GM19463 (cell line): ENCODE measurements around the gene SURF1.
"Not testable (repeated sequence)": the region's sequence is repeated elsewhere in the genome, so short reads cannot be mapped to it uniquely, and the experiment has no call there.

ENCODE experiments used
- ATAC-seq: cut with Tn5 transposase; IDR thresholded peaks from one replicate; pipeline ENCODE4 v1.9.1; 2021; ENCODE audit warnings: mild to moderate bottlenecking, moderate library complexity; ENCODE audit not compliant: unreplicated experiment

Gene SURF1

GRCh38 chr9:133356391-133357091, at the start of gene SURF1, which contains the start of gene SURF2:
Gene SURF1 (minus strand): TSS chr9:133356487. CDS start chr9:133356453, 34 bp downstream.
Gene SURF2 (plus strand): TSS chr9:133356550. CDS start chr9:133356593, 43 bp downstream.
- ATAC-seq, result peak; percentile 76

DNA sequence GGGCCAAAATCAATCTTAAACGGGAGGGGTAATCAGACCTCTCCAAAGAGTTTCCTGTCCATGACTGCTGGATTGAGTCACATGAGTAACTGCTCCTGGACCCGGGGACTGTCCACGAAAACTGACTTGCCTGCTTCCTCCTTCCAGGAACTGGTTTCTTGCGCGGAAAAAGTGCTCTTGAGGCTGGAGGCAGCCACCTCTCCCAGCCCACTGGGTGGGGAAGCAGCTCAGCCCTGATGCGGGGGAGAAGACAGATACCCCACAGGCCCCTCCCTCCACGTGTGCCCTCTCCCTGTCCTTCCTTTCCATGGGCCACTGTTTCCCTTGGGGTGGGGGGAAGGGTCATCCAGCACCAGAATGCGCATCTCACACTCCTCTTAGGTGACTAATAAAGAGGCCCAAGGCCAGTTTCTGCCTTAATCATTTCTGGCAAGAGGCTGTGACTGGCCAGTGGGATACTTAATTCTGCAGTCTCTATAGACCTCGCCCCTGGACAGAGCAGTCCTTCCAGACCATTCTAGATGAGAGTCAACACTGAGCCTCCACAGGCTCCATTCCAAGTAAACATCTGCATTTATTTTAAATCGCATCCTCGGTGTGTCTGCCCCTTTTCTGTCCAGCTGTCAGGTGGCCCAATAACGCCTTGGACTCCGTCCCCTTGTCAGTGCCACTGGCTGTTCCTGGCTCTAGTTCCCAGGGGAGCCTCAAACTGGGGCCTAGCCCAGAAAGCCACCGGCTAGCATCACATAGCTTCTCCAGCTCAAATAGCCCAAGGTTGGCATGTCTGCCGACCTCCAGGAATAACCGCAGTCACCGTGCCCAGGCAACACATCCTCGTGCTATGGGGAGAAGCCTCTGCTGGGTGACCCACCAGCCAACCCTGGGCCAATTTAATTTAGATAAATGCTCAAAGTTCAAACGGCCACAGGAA, 49.5 kb upstream of the SURF1 start:
- ATAC-seq, result no peak

- no peak for ATAC-seq
These were observed 48.2 kb upstream of the SURF1 start for GRCh38 chr9:133404454-133405002.

- no peak for ATAC-seq
These were observed 47.6 kb upstream of the SURF1 start for GRCh38 chr9:133403766-133404453.

GRCh38 chr9:133402689-133403088, 46.4 kb upstream of the SURF1 start:
- no peak for ATAC-seq

DNA sequence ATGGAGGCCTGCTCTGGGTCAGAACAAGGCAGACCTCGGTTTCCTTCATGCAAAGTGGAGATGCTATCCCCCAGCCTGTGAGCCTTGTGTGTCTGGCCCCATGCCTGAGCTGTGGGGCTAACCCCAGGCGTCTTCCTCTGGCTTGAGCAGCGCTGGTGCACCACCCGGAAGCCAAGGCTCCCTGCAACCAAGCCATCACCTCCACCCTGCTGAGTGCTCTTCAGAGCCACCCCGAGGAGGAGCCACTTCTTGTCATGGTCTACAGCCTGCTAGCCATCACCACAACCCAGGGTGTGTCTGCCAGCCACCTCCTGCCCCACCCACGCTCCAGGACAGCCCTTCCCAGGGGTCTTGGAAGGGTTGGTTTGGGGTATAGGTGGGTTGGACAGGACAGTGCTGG, 45.3 kb upstream of the SURF1 start:
- no peak for ATAC-seq

GRCh38 chr9:133400292-133400691, 44.0 kb upstream of the SURF1 start:
- no peak for ATAC-seq

GRCh38 chr9:133397895-133398294, 41.6 kb upstream of the SURF1 start:
- no peak for ATAC-seq

DNA sequence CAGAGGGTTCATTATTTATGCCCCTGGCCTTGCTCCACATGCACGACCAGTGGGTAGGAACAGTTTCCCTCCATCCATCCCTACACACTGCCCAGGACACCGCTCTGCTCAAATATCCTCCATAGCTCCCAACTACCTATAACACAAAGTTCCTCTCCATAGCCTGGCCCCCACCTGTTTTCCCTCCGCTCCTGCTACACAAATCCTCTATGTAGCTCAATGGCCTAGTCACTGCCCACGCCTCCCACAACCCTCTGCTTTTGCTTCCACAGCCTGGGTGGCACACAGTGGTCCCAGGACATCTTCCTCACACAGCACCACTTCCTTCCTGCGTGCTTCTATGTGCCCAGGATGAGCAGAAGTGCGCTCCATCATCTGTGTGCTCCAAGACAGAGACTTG, 41.1 kb upstream of the SURF1 start:
- no peak for ATAC-seq

DNA sequence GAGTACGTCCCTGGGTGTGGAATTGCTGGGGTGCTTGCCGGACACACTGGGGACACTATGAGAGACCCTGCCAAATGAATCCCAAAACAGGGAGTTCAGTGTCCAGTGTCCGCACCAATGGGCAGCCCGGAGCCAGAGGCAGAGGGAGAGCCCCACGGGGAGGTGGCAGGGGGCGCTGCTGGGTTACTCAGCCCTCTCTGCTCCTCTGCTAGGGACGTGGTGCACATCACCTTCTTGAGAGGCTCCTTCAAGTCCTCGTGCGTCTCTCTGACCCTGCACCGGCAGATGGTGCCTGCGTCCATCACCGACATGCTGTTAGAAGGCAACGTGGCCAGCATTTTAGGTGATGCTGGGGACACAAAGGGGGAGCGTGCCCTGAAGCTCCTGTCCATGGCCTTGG, 40.7 kb upstream of the SURF1 start:
- no peak for ATAC-seq

DNA sequence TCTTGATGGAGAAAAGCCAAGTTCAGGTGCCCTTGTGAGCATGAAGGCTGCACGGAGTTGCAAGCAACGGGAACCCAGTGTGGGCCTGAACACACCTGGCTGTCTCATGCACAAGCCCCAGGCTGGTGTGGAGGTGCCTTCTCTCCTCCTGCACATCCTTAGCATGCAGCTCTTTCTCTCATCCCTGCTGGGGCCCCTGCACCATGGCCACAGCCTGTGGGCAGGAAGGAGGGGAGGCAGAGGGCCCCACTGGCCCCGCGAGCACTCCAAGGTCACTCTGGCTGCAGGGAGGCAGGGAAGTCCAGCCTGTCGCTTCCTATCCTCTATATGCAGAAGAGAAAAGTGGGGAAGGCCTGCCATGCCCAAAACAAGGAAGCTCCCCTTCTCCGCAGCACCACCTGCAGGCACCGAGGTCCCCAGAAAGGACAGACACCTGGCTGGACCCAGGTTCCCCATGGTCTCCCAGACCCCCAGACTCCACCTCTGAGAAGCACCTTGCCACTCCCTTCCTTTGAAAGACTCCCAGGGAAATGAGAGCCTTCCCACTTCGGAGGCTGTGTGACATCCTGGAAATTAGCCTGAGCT, 38.5 kb upstream of the SURF1 start:
- ATAC-seq, result no peak

- ATAC-seq, result no peak
These were observed 37.1 kb upstream of the SURF1 start for GRCh38 chr9:133393399-133393798.

GRCh38 chr9:133392308-133392707, 36.0 kb upstream of the SURF1 start:
- not testable (repeated sequence) for ATAC-seq

- not testable (repeated sequence) for ATAC-seq
These were observed 35.2 kb upstream of the SURF1 start for GRCh38 chr9:133391449-133391848.

DNA sequence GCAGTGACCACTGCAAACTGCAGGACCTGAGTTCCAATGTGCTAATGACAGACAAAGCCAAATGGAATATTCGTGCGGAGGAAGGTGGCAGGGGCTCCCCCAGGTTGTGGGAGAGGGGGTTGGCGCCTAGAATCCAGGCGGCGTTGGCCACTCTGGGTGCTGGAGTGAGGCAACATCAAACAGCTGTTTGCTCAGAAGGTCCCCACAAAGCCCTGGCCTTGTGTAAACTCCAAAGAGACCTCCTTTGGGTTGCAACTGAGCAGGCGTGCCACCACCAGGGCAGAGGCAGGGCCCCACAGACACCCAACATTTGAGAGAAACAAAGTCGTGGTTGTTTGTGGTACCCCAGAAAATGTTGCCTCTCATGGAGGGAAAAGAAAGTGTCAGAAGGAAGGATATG, 34.4 kb upstream of the SURF1 start:
- no peak for ATAC-seq

- no peak for ATAC-seq
These were observed 33.3 kb upstream of the SURF1 start for GRCh38 chr9:133389562-133389961.

DNA sequence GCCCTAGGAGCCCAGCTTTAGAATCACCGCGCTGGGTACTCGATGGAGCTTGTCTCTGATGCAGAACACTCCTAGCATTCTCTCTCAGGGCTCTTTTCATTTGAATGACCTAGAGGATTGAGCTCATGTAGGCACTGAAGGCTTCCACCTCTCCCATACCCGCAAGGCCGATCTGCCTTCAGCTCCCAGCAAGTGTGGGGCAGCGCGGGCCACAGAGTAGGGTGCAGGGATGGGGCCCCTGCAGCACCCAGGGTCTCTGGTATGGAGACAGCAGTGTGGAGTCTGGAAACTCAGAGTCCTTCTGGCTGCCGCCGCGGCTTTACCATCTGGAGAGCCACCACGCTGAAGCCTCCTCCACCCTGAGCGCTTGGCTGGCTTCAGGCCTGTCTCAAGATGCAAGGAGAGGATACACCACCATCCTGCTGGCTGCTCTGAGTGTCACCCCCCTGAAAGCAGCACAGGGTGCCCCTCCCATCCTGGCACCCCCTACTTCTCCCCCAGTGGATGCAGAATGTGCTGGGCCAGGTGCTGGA, 32.8 kb upstream of the SURF1 start:
- ATAC-seq, result no peak

GRCh38 chr9:133387680-133388079, 31.4 kb upstream of the SURF1 start:
- no peak for ATAC-seq

- ATAC-seq, result no peak
These were observed 30.1 kb upstream of the SURF1 start for GRCh38 chr9:133386338-133386737.

GRCh38 chr9:133385452-133385851, 29.2 kb upstream of the SURF1 start:
- ATAC-seq, result no peak
